Activated CD8-positive, alpha-beta T cell treated with anti-CD3 and anti-CD28 coated beads for 36 hours (primary cell): ENCODE measurements around the gene PWWP2A. TPM values are rescaled to one million over a fixed set of nuclear protein-coding genes. Genes with fewer than 3 reads are reported as not detected.

Experiments used
- ATAC-seq: fragments of 200-7000 bp; cut with Tn5 transposase; one replicate; pipeline ENCODE4 v1.10.0; 2021; ENCODE audit warnings: mild to moderate bottlenecking, moderate library complexity
- CTCF ChIA-PET: fragments of 350-600 bp; sonication (Branson Sonifier 250); formaldehyde crosslinking; loops from one replicate; lab custom pipeline; 2021; ENCODE audit warnings: antibody characterized with exemption; lab: Charles Lee
- POLR2A ChIA-PET: fragments of 350-600 bp; sonication (Branson Sonifier 250); formaldehyde crosslinking; loops from one replicate; lab custom pipeline; 2021; ENCODE audit warnings: antibody characterized with exemption; lab: Charles Lee
- DNase-seq: peaks from one replicate; pipeline ENCODE4 v3.0.0-alpha.2; 2020
- H3K27ac Mint-ChIP-seq: one replicate; pipeline ENCODE4 v1.8.0; 2021; ENCODE audit warnings: mild to moderate bottlenecking, mixed read lengths
- H3K27me3 Mint-ChIP-seq: one replicate; pipeline ENCODE4 v1.8.0; 2021; ENCODE audit warnings: mixed read lengths
- H3K36me3 Mint-ChIP-seq: one replicate; pipeline ENCODE4 v1.8.0; 2021; ENCODE audit warnings: low read depth, mixed read lengths
- H3K4me1 Mint-ChIP-seq: one replicate; pipeline ENCODE4 v1.8.0; 2021; ENCODE audit warnings: low read depth, mixed read lengths
- H3K4me3 Mint-ChIP-seq: one replicate; pipeline ENCODE4 v1.8.0; 2021; ENCODE audit warnings: mild to moderate bottlenecking, moderate library complexity, mixed read lengths
- H3K9me3 Mint-ChIP-seq: one replicate; pipeline ENCODE4 v1.8.0; 2021; ENCODE audit warnings: mixed read lengths
- CTCF ChIP-seq: fragments of 200-600 bp; IDR thresholded peaks from one replicate; pipeline ENCODE4 v1.8.0; 2022; ENCODE audit warnings: antibody characterized with exemption, mild to moderate bottlenecking
- intact Hi-C: fragments of 100-400 bp; cut with micrococcal nuclease; formaldehyde crosslinking; loops from one replicate; pipeline ENCODE4 v1.10.0; 2022
- total RNA-seq, 2 experiments: library from RNA; stranded (reverse); gene quantifications; one replicate each; pipeline ENCODE4 v1.2.3, GENCODE V29; 2021

Gene PWWP2A
- total RNA-seq, 2 experiments from 2014 or later, result 16.0 to 17.5 TPM

DNA sequence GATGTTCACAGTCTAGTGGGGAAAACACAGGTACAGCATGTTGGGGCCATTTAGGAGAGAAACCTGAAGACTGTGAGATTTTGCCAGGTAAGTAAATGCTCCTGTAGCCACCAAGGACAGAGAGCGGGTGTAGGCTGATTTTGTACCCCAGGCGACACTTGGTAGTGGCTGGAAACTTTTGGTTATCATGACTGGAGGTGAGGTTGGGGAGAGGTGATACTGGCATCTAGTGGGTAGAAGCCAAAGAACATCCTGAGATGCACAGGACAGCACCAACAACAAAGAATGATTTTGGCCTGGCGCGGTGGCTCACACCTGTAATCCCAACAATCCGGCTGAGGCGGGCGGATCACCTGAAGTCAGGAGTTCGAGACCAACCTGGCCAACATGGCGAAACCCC is 38.8 kb upstream of the PWWP2A start:
- no peaks in the 10 kb centered on the region for H3K36me3 Mint-ChIP-seq
- CTCF ChIA-PET, result no interaction called here
- no peaks in the 10 kb centered on the region for H3K27me3 Mint-ChIP-seq
- no peak overlapping the region for H3K27ac Mint-ChIP-seq
- ATAC-seq (no peak), DNase-seq (no peak)
- intact Hi-C loops, result no loop called here
- no peak overlapping the region for H3K4me3 Mint-ChIP-seq
- no peaks in the 10 kb centered on the region for H3K4me1 Mint-ChIP-seq
- no peaks in the 10 kb centered on the region for H3K9me3 Mint-ChIP-seq
- TF ChIP-seq CTCF, result no peak
- POLR2A ChIA-PET, result no interaction called here

DNA sequence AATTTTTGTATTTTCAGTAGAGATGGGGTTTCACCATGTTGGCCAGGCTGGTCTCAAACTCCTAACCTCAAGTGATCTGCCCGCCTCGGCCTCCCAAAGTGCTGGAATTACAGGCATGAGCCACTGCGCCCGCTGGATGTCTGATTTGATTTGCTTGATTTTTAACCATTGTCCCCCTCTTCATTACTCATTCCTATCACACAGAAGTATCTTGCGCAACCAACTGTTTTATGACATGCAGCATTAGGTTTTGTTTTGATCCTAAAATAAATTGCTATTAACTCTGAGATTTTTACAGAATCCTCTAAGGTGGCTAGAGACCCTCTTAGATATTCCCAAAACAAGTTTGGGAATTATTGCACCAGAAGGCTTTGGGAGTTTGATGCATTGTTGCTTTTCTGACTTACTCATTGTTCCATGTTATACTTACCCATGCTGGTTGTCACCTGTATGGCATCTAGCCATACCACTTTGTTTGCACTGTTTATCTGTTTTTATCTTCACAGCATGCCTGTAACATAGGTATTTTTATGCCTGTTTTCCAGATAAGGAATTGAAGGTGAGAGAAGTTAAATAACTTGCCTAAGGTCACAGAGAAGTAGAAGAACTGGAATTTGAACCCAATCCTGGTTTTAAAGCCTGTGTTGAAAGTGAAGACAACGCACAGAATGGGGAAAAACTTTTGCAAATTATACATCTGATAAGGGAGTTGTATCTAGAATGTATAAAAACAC is 35.9 kb upstream of the PWWP2A start:
- H3K36me3 Mint-ChIP-seq, result no peaks in the 10 kb centered on the region
- DNase-seq (no peak), ATAC-seq (no peak)
- no peak overlapping the region for H3K4me3 Mint-ChIP-seq
- POLR2A ChIA-PET, result no interaction called here
- no peak for TF ChIP-seq CTCF
- intact Hi-C loops, result no loop called here
- CTCF ChIA-PET, result no interaction called here
- no peak overlapping the region for H3K27ac Mint-ChIP-seq
- no peaks in the 10 kb centered on the region for H3K27me3 Mint-ChIP-seq
- H3K4me1 Mint-ChIP-seq, result peaks cover 6% of the 10 kb centered on the region
- H3K9me3 Mint-ChIP-seq, result no peaks in the 10 kb centered on the region

GRCh38 chr5:160152901-160153300 is 33.7 kb upstream of the PWWP2A start:
- no peak for TF ChIP-seq CTCF
- ATAC-seq, result no peak
- H3K9me3 Mint-ChIP-seq, result no peaks in the 10 kb centered on the region
- H3K36me3 Mint-ChIP-seq, result no peaks in the 10 kb centered on the region
- intact Hi-C loops, result no loop called here
- peaks cover 6% of the 10 kb centered on the region for H3K4me1 Mint-ChIP-seq
- ChIA-PET POLR2A (no interaction called here), CTCF (no interaction called here)
- no peak overlapping the region for H3K4me3 Mint-ChIP-seq
- DNase-seq, result no peak
- H3K27ac Mint-ChIP-seq, result no peak overlapping the region
- no peaks in the 10 kb centered on the region for H3K27me3 Mint-ChIP-seq

DNA sequence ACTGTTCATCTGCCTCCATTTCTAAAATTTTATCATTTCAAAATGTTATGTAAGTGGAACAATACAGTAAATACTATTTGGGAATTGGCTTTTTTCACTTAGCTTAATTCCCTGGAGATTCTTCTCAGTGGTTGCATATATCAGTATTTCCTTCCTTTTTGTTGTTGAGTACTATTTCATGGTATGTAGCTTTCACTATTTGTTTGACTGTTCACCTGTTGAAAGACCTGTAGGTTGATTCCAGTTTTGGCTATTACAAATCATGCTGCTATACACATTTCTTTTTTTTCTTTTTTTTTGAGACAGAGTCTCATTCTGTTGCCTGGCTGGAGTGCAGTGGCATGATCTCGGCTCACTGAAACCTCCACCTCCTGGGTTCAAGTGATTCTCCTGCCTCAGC is 33.0 kb upstream of the PWWP2A start:
- CTCF ChIA-PET, result no interaction called here
- intact Hi-C loops, result no loop called here
- POLR2A ChIA-PET, result no interaction called here

GRCh38 chr5:160151017-160151416 is 31.8 kb upstream of the PWWP2A start:
- Mint-ChIP-seq H3K4me3 (no peak overlapping the region), H3K27me3 (peaks cover 4% of the 10 kb centered on the region), H3K27ac (no peak overlapping the region), H3K36me3 (no peaks in the 10 kb centered on the region), H3K9me3 (no peaks in the 10 kb centered on the region), H3K4me1 (peaks cover 6% of the 10 kb centered on the region)
- intact Hi-C loops, result no loop called here
- ATAC-seq, result no peak
- CTCF ChIA-PET, result no interaction called here
- no peak for DNase-seq
- no peak for TF ChIP-seq CTCF
- POLR2A ChIA-PET, result no interaction called here

More for the DNA sequence above, 33.0 kb upstream of the PWWP2A start:
- DNase-seq (no peak), ATAC-seq (no peak)
- Mint-ChIP-seq H3K36me3 (no peaks in the 10 kb centered on the region), H3K27me3 (no peaks in the 10 kb centered on the region), H3K9me3 (no peaks in the 10 kb centered on the region), H3K4me3 (no peak overlapping the region), H3K27ac (no peak overlapping the region), H3K4me1 (peaks cover 6% of the 10 kb centered on the region)
- no peak for TF ChIP-seq CTCF
